Stimulated activated CD4-positive, alpha-beta T cell treated with anti-CD3 and anti-CD28 coated beads, Interleukin-15, amount 100 ng/mL, for 1 hour (primary cell): ENCODE results near the gene WDCP.

Experiments used
- DNase-seq, 2 donors: peaks; one replicate each; pipeline ENCODE4 v3.0.0-alpha.2; 2020; ENCODE audit warnings: low read depth in 1 of 2, low spot score in 1 of 2

The WDCP gene

GRCh38 chr2:24007693-24008092 lies 39.5 kb downstream of the WDCP start:
- DNase-seq = no peak

GRCh38 chr2:23994567-23994966 lies 52.6 kb downstream of the WDCP start:
- no peak for DNase-seq

- no peak for DNase-seq
Measured at GRCh38 chr2:23993736-23994269, 53.4 kb downstream of the WDCP start.

- DNase-seq = no peak
Measured at GRCh38 chr2:23992931-23993330, 54.3 kb downstream of the WDCP start.

GRCh38 chr2:23988371-23988770 lies 58.8 kb downstream of the WDCP start:
- no peak for DNase-seq
